ENCODE results near the gene HS3ST1. TPM values are rescaled to one million over a fixed set of nuclear protein-coding genes. Genes with fewer than 3 reads are reported as not detected.
"Not testable (repeated sequence)": the region's sequence is repeated elsewhere in the genome, so short reads cannot be mapped to it uniquely, and the experiment has no call there.

The HS3ST1 gene
- polyA plus RNA-seq, 5 donors = 2.7 to 5.5 (median 3.7) TPM

DNA sequence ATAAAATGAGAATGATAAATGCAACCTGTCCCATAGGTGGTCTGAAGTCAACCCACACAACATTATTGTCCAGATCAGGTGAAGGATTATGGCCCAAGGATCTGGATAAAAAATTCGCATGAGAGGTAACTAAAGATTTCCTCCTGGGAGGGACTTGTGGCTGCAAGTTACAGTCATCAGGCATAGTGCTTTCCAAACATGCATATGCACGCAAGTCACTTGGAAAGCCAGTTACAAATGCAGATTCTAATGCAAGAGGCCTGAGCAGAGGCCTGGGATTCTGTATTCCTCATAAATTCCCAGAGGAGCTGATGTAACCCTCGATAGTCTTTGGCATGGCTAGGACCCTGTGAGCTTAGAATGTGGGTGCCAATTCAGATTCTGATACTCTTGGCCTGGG is 21.1 kb downstream of the HS3ST1 start:
- DNase-seq = no peak

DNA sequence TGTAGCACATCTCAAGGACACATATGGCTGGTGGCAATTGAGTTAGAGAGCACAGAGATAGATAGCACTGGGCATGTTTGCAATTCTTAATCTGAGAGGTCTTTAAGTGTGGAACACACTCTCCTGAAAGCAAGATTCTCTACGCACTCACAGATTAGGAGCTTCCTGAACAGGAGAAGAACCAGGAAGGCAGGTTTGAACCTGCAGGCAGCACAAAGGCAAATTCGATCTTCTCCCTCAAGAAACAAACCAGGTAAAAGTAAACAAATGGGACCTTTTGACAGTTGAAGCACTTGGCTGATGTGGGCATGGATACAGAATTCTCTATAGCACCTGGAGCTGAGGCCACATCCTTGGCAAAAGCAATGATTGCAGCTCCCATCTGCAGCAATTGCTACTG is 24.3 kb downstream of the HS3ST1 start:
- no peak for DNase-seq

DNA sequence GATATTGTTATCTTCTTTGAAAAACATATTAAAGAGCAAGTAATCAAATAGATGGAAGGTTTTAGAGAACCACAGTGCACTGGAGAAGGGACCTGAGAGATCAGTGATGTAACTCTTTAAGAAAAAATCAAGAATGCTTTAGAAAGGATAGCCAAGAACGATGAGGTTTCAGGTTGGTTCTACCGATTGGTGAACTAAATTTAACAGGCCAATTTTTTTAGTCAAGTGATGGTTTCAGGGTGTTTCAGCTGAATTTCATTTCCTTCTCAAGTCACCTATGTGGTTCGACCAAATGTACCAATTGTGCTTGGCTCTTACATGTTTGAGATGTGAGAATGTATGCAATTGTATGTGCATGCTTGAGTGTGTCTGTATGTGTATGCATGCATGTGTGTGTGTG is 26.5 kb downstream of the HS3ST1 start:
- DNase-seq = no peak

DNA sequence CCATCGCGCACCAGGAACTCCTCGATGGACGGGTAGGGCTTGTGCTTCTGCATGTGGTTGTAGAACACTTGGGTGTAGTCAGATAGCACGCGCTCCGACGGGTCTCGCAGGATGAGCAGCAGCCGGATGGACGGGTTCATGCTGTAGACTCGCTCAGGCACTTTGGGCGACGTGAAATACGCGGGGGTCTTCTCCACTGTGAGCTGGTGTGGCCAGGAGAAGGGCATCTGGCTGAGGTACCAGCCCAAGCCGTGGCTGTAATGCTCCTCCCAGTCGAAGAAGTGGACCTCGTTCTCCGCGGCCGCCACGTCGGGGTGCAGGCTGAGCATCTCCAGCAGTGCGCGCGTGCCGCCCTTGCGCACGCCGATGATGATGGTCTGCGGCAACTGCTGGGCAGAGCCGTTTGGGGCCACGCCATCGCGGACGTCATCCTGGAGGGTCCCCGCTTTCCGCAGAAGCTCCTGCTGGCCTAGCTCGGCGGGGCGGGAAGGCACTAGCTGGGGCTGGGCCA is 29.2 kb downstream of the HS3ST1 start:
- DNase-seq = no peak

DNA sequence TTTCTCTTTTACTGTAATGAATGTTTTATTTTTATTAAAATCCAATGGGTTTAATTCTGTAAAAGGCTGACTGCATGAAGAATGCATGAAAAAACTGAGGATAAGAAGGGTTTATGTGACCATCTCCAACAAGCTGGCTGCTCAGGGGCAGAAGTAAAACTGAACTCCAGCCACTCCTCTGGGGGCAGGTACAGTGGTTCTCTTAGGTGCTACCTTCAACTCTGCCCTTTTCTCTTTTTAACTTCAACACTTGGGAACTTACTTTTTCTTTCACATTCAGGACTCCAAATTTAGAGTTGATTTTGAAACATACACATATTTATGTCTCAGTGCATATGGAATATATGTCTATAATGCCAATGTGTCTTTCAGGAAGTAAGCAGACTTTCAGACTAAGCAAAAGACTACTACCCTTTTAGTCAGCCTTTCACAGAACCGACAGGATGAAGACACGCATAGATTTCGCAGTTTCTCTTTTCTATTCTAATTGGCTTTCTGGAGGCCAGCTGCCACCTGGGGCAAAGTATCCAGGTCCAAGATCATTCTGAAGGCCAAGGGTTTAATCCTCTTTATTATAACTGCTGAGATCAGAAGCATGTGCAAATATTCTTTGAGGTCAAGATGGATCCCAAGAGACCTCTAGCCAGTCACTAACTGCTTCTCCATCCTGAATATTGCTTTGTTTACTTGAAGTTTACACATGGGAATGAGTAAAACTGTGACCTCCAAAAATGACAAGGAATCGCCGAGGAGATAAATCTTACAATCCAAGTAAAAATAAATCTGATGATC is 30.7 kb downstream of the HS3ST1 start:
- DNase-seq = no peak

DNA sequence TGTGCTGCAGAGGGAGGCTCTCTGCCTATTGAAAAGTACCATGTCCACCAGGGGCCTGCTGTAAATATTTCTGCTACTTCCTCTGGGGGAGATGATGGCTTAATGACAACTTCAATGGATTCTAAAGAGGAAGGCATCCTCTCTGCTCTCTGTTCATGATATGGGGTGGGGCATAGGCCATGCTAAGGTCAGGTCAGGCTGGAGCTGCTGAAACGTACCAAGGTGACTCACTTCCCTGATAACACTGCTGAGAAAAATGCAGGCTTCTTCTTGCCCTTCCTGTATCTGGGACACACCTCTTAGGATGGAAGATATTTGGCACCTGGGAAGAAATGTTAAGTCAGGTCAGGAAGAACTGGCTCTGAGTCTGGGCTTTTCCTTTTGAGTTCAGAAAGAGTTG is 31.5 kb downstream of the HS3ST1 start:
- DNase-seq = no peak

DNA sequence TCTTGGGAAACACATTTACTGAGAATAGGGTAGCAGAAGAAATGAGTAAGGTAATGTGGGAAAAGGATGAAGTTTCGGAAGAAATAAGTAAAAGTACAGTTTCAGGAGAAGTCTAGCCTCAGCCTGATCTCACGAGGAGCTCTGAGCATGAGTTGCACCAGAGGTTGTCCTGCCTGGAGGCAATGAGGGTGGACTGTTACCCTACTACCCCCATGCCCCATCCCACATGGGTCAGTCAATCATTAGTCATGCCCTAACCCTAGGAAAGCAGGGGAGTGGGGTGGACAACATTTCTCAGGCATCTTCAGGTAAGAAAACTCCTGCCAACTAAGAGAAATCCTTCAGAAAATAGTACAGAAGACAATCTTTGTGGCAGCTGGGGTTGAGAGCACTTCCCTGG is 35.1 kb downstream of the HS3ST1 start:
- no peak for DNase-seq

DNA sequence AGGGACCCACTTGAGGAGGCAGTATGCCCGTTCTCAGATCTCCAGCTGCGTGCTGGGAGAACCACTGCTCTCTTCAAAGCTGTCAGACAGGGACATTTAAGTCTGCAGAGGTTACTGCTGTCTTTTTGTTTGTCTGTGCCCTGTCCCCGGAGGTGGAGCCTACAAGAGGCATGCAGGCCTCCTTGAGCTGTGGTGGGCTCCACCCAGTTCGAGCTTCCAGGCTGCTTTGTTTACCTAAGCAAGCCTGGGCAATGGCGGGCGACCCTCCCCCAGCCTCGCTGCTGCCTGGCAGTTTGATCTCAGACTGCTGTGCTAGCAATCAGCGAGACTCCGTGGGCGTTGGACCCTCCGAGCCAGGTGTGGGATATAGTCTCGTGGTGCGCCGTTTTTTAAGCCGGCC is 44.6 kb downstream of the HS3ST1 start:
- DNase-seq = not testable (repeated sequence)

DNA sequence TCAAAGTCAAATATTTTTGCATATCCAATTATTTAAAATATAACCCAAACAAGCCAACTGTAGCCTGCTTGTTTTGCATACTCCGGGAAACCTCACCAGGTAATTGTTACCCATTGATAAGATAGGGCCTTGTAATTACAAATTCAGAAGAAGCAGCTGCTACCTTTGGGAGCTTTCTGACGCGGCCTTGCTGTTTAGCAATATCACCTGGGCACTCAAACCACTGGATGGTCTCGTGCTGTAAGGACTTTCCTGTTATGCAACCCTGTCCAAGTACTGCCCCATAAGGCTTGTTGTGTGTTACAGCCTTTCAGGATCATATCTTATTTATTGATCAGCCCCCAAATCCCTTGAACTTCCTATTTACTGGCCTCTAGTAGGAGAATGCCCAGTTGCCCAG is 52.1 kb downstream of the HS3ST1 start:
- no peak for DNase-seq

DNA sequence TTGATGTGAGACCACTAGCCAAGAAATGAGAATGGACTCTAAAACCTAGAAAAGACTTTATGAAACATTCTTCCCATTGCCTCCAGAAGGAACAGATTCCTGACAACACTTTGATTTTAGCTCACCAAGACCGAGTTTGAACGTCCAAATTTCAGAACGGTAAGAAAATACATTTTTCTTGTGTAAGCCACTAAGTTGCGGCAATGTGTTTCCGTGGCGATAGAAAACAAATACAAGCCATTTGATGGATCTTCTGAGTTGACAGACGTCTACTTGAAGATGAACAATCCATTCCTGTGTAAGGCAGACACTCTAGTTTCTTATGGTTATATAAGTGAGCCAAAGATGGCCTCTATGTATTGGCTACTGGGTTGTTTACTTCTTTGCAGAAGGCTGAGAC is 52.5 kb downstream of the HS3ST1 start:
- no peak for DNase-seq

DNA sequence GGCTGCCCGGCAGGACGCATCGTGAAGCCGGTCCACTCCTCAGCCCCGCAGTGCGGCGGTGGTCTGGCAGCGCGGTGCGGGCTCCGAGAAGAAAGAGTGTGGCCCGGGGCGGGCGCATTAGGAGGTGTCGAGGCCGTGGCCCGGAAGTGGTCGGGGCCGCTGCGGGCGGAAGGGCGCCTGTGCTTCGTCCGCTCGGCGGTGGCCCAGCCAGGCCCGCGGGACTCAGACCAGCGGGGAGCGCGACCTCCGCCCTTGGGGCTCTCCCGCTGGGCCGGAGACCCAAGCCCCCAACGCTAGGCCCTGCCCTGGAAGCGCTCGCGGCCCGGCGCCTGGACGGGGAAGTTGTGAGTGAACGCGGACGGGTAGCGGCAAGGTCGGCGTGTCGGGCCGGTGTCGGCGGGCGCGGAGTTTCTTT is 60.0 kb downstream of the HS3ST1 start:
- no peak for DNase-seq

DNA sequence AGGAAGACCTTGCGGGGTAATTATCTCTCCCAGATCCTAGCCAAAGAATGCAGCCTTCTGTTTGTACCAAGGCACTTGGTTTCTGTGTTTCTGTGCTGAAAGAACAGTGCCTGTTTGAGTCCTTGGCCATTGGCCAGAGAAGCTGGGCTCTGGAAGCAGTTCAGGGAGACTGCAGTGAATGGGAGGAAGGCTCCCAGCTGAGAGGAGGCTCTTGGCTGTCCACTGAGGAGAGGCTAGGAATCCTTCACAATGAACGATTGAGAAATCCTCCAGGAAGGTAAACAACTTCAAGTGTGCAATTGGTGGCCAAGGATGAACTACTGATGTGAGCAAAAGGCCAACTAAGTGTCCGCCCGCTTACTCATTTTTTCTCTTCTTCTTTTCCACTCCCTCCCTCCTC is 61.3 kb downstream of the HS3ST1 start:
- DNase-seq = peak; percentile 63 to 66

DNA sequence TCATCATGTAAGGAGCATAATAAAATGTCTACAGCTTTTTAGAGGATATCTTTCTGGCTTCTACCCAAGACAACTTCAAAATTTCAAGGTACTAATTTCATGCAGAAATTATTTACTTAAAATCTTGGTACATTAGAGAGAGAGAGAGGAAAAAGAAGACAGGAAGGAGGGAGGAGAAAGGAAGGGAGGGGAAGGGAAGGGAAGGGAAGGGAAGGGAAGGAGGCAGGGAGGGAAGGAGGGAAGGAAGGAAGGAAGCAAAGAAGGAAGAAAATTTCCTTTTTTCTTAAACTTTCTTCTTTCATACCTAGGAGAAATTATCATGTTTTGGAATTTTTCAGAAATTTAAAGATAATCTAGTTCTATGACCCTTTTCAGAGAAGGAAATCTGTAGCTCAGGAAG is 61.8 kb downstream of the HS3ST1 start:
- DNase-seq = no peak

DNA sequence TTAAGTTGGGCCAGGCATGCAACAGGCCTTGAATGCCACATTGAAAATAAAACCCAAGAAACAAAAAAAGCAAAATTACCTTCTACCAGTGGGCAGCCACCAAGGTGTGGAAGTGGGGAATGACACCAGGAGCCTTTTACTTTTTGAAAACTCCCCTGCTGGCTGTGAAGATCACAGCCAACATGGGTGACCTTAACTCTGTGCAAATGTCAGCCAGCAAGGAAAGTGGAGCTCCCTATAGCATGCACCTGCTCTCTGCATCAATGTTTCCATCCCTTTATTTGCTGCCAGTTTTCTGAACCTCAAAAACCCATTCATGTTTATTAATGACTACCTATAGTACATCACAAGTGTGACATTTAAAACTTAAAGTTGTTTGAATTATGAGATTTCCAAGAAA is 63.7 kb downstream of the HS3ST1 start:
- DNase-seq = no peak

DNA sequence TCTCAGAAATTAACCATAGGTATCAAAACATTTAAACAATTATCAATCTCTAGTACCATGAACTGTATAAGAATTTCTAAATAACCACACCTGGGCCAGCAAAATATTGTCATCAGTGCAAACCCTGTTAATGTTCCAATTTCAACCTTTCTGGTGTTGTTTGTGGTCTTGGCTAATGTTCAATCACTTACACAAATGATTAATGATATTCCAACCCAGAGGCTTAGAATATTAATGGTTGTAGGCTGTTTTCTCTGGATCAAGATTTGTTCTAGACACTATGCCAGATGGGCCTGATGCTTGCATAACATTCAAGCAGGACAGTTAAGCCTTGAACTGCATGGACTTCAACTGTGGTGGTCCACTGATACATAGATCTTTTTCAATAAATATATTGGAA is 69.1 kb downstream of the HS3ST1 start:
- no peak for DNase-seq

DNA sequence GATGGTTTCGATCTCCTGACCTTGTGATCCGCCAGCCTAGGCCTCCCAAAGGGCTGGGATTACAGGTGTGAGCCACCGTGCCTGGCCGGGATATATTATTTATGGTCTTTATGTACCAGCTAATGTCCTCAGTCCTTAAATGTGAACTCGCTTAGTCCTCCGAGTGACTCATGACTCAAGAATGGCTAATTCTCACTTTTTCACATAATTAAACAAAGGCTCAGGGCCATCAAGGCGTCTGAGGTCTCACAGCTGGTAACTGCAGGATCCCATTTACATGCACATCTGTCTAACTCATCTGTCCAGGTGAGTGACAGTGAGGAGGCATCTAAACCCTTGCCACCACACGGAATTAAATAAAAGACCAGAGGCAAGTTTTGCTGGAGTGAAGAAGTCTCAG is 73.5 kb downstream of the HS3ST1 start:
- no peak for DNase-seq

DNA sequence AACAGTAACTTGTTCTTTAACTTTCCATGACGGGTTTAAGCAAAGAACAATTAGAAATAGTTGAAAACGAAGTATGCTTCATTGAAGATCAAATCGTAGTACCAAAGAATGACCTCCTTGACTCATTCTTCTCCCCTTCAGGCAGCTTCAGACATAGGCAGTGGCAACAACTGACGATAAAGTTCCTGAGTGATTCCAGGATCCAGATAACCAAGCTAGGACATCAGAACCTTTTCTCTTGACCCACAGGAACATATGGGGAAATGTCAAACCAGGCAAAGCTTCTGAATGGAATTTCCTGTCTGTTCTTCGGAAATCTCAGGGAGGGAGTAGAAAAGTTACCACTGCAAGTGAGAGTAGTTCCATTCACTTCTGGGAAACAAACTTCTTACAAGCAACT is 74.2 kb downstream of the HS3ST1 start:
- no peak for DNase-seq

DNA sequence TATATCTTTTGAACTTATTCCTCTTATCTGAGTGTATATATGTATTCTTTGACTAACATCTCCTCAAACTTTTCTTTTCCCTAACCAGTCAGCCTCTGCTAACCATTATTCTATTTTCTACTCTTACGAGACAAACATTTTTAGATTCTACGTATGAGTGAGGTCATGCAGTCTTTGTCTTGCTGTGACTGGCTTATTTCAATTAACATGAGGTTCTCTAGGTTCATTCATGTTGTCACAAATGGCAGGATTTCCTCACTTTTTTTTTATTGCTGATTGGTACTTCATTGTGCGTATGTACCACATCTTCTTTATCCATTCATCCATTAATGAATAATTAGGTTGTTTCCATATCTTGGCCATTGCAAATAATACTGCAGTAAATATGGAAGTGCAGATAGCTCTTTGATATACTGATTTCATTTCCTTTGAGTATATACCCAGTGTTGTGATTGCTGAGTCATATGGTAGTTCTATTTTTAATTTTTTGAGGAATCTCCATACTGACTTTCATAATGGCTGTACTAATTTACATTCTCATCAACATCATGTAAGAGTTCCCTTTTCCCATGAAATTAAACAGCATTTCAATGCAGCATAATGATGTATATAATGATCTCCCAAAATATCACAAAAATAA is 80.1 kb downstream of the HS3ST1 start:
- DNase-seq = no peak

DNA sequence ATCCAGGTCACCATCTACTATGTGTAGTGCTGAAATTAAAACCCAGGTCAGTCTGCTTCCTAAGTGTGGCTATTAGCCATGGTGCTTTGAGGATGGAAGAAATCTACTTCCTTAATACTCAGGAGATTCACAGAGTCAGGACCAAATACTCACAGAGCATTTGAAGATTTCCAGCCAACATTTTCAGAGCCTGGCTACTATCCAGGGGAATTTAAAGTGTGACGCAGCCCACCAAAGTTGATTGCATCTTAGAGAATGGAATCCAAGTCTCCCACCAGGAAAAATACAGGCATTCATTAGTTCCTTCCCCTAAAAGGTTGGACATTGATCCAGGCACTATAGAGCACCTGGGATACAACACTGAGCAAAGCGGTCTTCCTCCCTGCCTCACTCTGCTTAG is 83.8 kb downstream of the HS3ST1 start:
- DNase-seq = no peak

DNA sequence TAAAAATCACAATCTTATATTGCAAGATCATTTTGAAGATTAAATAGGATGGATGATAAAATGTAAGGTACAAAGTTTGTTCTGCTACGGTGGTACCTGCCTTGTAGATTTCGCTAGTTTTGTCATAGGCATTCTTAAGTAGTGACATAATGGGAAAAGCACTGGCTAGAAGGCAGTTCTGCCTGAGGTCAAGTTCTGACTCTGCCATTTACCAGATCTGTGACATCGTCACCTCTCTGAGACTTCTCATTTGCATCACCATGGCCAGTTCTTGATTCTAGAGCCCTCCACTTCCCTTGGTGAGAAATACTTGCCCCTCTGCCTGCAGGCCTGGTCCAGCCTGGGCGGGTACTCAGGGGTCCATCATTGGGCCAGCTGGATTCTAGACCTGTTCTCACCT is 85.2 kb downstream of the HS3ST1 start:
- no peak for DNase-seq
